WTC11 (cell line): ENCODE results near the gene NOP14. TPM values are rescaled to one million over a fixed set of nuclear protein-coding genes. Genes with fewer than 3 reads are reported as not detected.

ENCODE experiments used
- ATAC-seq: fragments of 200-7000 bp; cut with Tn5 transposase; 2 replicates; pipeline ENCODE4 v1.10.0; 2021; ENCODE audit warnings: mild to moderate bottlenecking, moderate library complexity
- CTCF ChIA-PET: fragments of 300-600 bp; sonication (Branson Sonifier 250); formaldehyde crosslinking; loops from one replicate; lab custom pipeline; 2021; ENCODE audit warnings: antibody characterized with exemption; lab: Charles Lee
- POLR2A ChIA-PET: fragments of 350-600 bp; sonication (Branson Sonifier 250); formaldehyde crosslinking; loops from one replicate; lab custom pipeline; 2021; ENCODE audit warnings: antibody characterized with exemption; lab: Charles Lee
- DNase-seq: peaks from one replicate; pipeline ENCODE4 v3.0.0; 2021; ENCODE audit warnings: low spot score
- H3K27ac Mint-ChIP-seq: 2 replicates; pipeline ENCODE4 v1.8.0; 2021; ENCODE audit warnings: mixed read lengths
- H3K27me3 Mint-ChIP-seq: 2 replicates; pipeline ENCODE4 v1.8.0; 2021; ENCODE audit warnings: low read depth, mild to moderate bottlenecking, moderate library complexity, mixed read lengths
- H3K36me3 Mint-ChIP-seq: 2 replicates; pipeline ENCODE4 v1.8.0; 2021; ENCODE audit warnings: mixed read lengths
- H3K4me1 Mint-ChIP-seq: 2 replicates; pipeline ENCODE4 v1.8.0; 2022; ENCODE audit warnings: mixed read lengths
- H3K4me3 Mint-ChIP-seq: 2 replicates; pipeline ENCODE4 v1.8.0; 2021; ENCODE audit warnings: mild to moderate bottlenecking, moderate library complexity, mixed read lengths
- H3K9me3 Mint-ChIP-seq: 2 replicates; pipeline ENCODE4 v1.8.0; 2021; ENCODE audit warnings: mixed read lengths
- E2F4 ChIP-seq: sonication (generic); formaldehyde crosslinking; IDR thresholded peaks from 2 replicates; pipeline ENCODE4 v1.8.1; 2022; ENCODE audit warnings: low read depth, mild to moderate bottlenecking, moderate library complexity, missing genetic modification reagents, borderline replicate concordance
- ERG ChIP-seq: fragments of 250-450 bp; sonication (Bioruptor Pico); IDR thresholded peaks from 2 replicates; pipeline ENCODE4 v1.8.0; 2021; ENCODE audit warnings: mild to moderate bottlenecking
- GRHL2 ChIP-seq: fragments of 250-450 bp; sonication (Bioruptor Pico); IDR thresholded peaks from 2 replicates; pipeline ENCODE4 v1.8.0; 2022; ENCODE audit warnings: mild to moderate bottlenecking, moderate library complexity; ENCODE audit not compliant: insufficient replicate concordance, severe bottlenecking
- HMGA2 ChIP-seq: fragments of 250-450 bp; sonication (Bioruptor Pico); IDR thresholded peaks from 2 replicates; pipeline ENCODE4 v1.4.0; 2021; ENCODE audit warnings: mild to moderate bottlenecking, moderate library complexity
- IRF2 ChIP-seq: sonication (generic); formaldehyde crosslinking; IDR thresholded peaks from 2 replicates; pipeline ENCODE4 v1.8.0; 2022; ENCODE audit warnings: low read depth, missing genetic modification reagents, borderline replicate concordance
- JAZF1 ChIP-seq: fragments of 250-450 bp; sonication (Bioruptor Pico); IDR thresholded peaks from 2 replicates; pipeline ENCODE4 v1.9.0; 2021; ENCODE audit warnings: moderate library complexity, mild to moderate bottlenecking, inconsistent platforms
- KAT7 ChIP-seq: sonication (generic); formaldehyde crosslinking; IDR thresholded peaks from 2 replicates; pipeline ENCODE4 v1.8.1; 2023; ENCODE audit warnings: missing genetic modification reagents, mild to moderate bottlenecking, borderline replicate concordance
- MYBL2 ChIP-seq: sonication (generic); formaldehyde crosslinking; IDR thresholded peaks from 2 replicates; pipeline ENCODE4 v1.8.1; 2023; ENCODE audit warnings: mild to moderate bottlenecking, moderate library complexity, missing genetic modification reagents
- NFATC4 ChIP-seq: fragments of 250-450 bp; sonication (Bioruptor Pico); IDR thresholded peaks from 2 replicates; pipeline ENCODE4 v1.9.0; 2021; ENCODE audit warnings: mild to moderate bottlenecking
- NFE2L1 ChIP-seq: sonication (generic); formaldehyde crosslinking; IDR thresholded peaks from 2 replicates; pipeline ENCODE4 v1.8.1; 2023; ENCODE audit warnings: missing genetic modification reagents
- NR1H2 ChIP-seq: sonication (generic); formaldehyde crosslinking; IDR thresholded peaks from 2 replicates; pipeline ENCODE4 v1.9.0; 2021; ENCODE audit warnings: mild to moderate bottlenecking, moderate library complexity, missing genetic modification reagents
- NR3C1 ChIP-seq: sonication (generic); formaldehyde crosslinking; conservative IDR thresholded peaks from 2 replicates; pipeline ENCODE4 v1.8.1; 2023; ENCODE audit warnings: low read depth, mild to moderate bottlenecking, missing genetic modification reagents
- OVOL2 ChIP-seq: fragments of 250-450 bp; sonication (Bioruptor Pico); IDR thresholded peaks from 2 replicates; pipeline ENCODE4 v1.9.0; 2021; ENCODE audit warnings: mild to moderate bottlenecking, borderline replicate concordance
- PRDM15 ChIP-seq: sonication (generic); formaldehyde crosslinking; IDR thresholded peaks from 2 replicates; pipeline ENCODE4 v1.8.0; 2022; ENCODE audit warnings: missing genetic modification reagents
- RORB ChIP-seq: fragments of 250-450 bp; sonication (Bioruptor Pico); IDR thresholded peaks from 2 replicates; pipeline ENCODE4 v1.9.0; 2021; ENCODE audit warnings: mild to moderate bottlenecking
- TCF7 ChIP-seq: sonication (generic); formaldehyde crosslinking; IDR thresholded peaks from 2 replicates; pipeline ENCODE4 v1.8.0; 2022; ENCODE audit warnings: mild to moderate bottlenecking, low read depth, missing genetic modification reagents, moderate library complexity
- ZNF121 ChIP-seq: sonication (generic); formaldehyde crosslinking; IDR thresholded peaks from 2 replicates; pipeline ENCODE4 v1.8.0; 2023; ENCODE audit warnings: missing genetic modification reagents
- ZNF138 ChIP-seq: sonication (generic); formaldehyde crosslinking; conservative IDR thresholded peaks from 2 replicates; pipeline ENCODE4 v1.8.1; 2022; ENCODE audit warnings: mild to moderate bottlenecking, moderate library complexity, missing genetic modification reagents
- ZNF263 ChIP-seq: sonication (generic); formaldehyde crosslinking; IDR thresholded peaks from 2 replicates; pipeline ENCODE4 v1.8.1; 2022; ENCODE audit warnings: low read depth, mild to moderate bottlenecking, moderate library complexity, missing genetic modification reagents
- ZNF317 ChIP-seq: sonication (generic); formaldehyde crosslinking; IDR thresholded peaks from 2 replicates; pipeline ENCODE4 v1.8.1; 2023; ENCODE audit warnings: low read depth, mild to moderate bottlenecking, moderate library complexity, missing genetic modification reagents, borderline replicate concordance
- ZNF396 ChIP-seq: fragments of 250-450 bp; sonication (Bioruptor Pico); IDR thresholded peaks from 2 replicates; pipeline ENCODE4 v1.8.0; 2021; ENCODE audit warnings: mild to moderate bottlenecking, moderate library complexity, borderline replicate concordance
- ZNF671 ChIP-seq: fragments of 250-450 bp; sonication (Bioruptor Pico); IDR thresholded peaks from 2 replicates; pipeline ENCODE4 v1.8.0; 2021; ENCODE audit warnings: mild to moderate bottlenecking
- total RNA-seq: library from RNA; stranded (reverse); gene quantifications from 3 replicates; pipeline ENCODE4 v1.2.3, GENCODE V29; 2021
- TF ChIP-seq, protein P1 (sequence below): fragments of 250-450 bp; sonication (Bioruptor Pico); conservative IDR thresholded peaks from 2 replicates; pipeline ENCODE4 v1.9.0; 2021; ENCODE audit warnings: mild to moderate bottlenecking
- TF ChIP-seq, protein P2 (sequence below): sonication (generic); formaldehyde crosslinking; IDR thresholded peaks from 2 replicates; pipeline ENCODE4 v1.8.1; 2022; ENCODE audit warnings: mild to moderate bottlenecking, moderate library complexity, missing genetic modification reagents

NOP14 gene
- total RNA-seq, 1 experiment from 2014 or later, result 39.1 TPM

- TF ChIP-seq, protein P1, sequence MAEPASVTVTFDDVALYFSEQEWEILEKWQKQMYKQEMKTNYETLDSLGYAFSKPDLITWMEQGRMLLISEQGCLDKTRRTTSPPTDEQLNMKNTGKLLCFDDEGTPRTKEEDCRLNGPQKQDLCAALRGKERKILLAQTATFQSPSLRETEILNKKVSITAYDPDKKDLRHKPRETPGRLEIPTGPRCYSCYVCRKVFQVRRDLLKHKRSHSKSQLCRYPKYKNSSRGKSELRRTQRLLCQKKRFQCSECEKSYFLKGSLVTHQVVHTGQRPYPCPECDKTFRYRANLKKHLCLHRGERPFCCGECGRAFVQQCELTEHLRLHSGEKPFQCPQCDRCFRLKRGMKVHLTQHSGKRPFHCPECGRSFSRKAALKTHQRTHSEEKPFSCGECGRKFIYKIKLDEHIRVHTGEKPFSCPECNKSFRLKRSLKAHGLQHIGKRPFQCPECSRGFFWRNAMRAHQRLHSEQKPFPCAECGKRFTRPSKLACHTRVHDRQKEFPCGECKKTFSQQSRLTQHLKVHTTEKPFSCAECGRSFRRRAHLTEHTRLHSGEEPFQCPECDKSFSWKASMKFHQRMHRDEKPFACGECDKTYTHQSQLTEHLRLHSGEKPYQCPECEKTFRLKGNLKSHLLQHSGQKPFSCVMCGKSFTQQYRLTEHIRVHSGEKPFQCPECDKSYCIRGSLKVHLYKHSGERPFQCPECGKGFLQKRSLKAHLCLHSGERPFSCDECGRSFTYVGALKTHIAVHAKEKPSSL, result no peak
- TF ChIP-seq ERG (CRISPR knock-in tag) (no peak), NFATC4 (CRISPR knock-in tag) (no peak), NR3C1 (CRISPR knock-in tag) (no peak), RORB (no peak), ZNF671 (no peak), ZNF263 (CRISPR knock-in tag) (no peak)
- TF ChIP-seq, protein P2, sequence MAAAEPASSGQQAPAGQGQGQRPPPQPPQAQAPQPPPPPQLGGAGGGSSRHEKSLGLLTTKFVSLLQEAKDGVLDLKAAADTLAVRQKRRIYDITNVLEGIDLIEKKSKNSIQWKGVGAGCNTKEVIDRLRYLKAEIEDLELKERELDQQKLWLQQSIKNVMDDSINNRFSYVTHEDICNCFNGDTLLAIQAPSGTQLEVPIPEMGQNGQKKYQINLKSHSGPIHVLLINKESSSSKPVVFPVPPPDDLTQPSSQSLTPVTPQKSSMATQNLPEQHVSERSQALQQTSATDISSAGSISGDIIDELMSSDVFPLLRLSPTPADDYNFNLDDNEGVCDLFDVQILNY, result no peak
- TF ChIP-seq, all 79 proteins: peak for 0
These were observed 5.2 kb upstream of the NOP14 start (continued) for GRCh38 chr4:2968381-2968780.

GRCh38 chr4:2965262-2965661 lies 2.1 kb upstream of the NOP14 start:
- DNase-seq, result no peak
- CTCF ChIA-PET, result interaction anchor here (1.0 to 1.2 kb wide), 2 partner anchors 13 to 72 kb away, joined by 3 to 5 read pairs; no protein-coding TSS in a partner anchor
- Mint-ChIP-seq H3K27ac (no peak overlapping the region), H3K27me3 (peaks cover 17% of the 10 kb centered on the region), H3K36me3 (no peaks in the 10 kb centered on the region), H3K4me1 (peaks cover 19% of the 10 kb centered on the region)
- no peak for ATAC-seq
- TF ChIP-seq OVOL2 (CRISPR knock-in tag), result no peak
- TF ChIP-seq NFE2L1 (CRISPR knock-in tag), result no peak
- TF ChIP-seq KAT7 (CRISPR knock-in tag), result no peak
- no peak for TF ChIP-seq IRF2
- TF ChIP-seq ZNF121, result no peak
- no peak for TF ChIP-seq ZNF263 (CRISPR knock-in tag)
- TF ChIP-seq JAZF1 (CRISPR knock-in tag), result no peak
- TF ChIP-seq, all 79 proteins: peak for 0
- H3K4me3 Mint-ChIP-seq, result peak overlapping the region; percentile 36
- H3K9me3 Mint-ChIP-seq, result no peaks in the 10 kb centered on the region
- POLR2A ChIA-PET, result interaction anchor here (0.5 kb wide), 1 partner anchor 543 kb away, joined by 3 read pairs; no protein-coding TSS in a partner anchor

GRCh38 chr4:2964706-2965258 lies 1.6 kb upstream of the NOP14 start:
- Mint-ChIP-seq H3K36me3 (no peaks in the 10 kb centered on the region), H3K4me3 (peak overlapping the region; percentile 82), H3K27ac (no peak overlapping the region), H3K27me3 (peaks cover 17% of the 10 kb centered on the region), H3K4me1 (peaks cover 19% of the 10 kb centered on the region), H3K9me3 (no peaks in the 10 kb centered on the region)
- POLR2A ChIA-PET, result interaction anchor here (0.5 kb wide), 1 partner anchor 543 kb away, joined by 3 read pairs; no protein-coding TSS in a partner anchor
- DNase-seq, result no peak
- no peak for ATAC-seq
- CTCF ChIA-PET, result interaction anchor here (1.0 to 3.8 kb wide), 3 partner anchors 14 to 72 kb away, joined by 3 to 24 read pairs (median 5); no protein-coding TSS in a partner anchor
- TF ChIP-seq HMGA2 (CRISPR knock-in tag) (no peak), PRDM15 (CRISPR knock-in tag) (no peak), NR3C1 (CRISPR knock-in tag) (no peak), ZNF317 (CRISPR knock-in tag) (no peak), ZNF396 (no peak), NR1H2 (CRISPR knock-in tag) (no peak), E2F4 (CRISPR knock-in tag) (no peak), GRHL2 (CRISPR knock-in tag) (no peak), TCF7 (CRISPR knock-in tag) (no peak), MYBL2 (CRISPR knock-in tag) (no peak), ZNF138 (no peak), ZNF263 (CRISPR knock-in tag) (no peak)
